Measurements from ENCODE around the gene EPB41L4A.

- TF ChIP-seq CTCF (IDR thresholded peaks at IDR 0.05) (no peak), POLR2A (IDR thresholded peaks at IDR 0.05) (no peak)
Measured at GRCh38 chr5:112143690-112144089, 275.4 kb downstream of the EPB41L4A start.

Data from body of pancreas (tissue), 4 donors.